ENCODE measurements around the gene VAV3. TPM values are rescaled to one million over a fixed set of nuclear protein-coding genes. Genes with fewer than 3 reads are reported as not detected.

The VAV3 gene
- total RNA-seq, 1 donor from 2014 or later = 1.8 TPM

DNA sequence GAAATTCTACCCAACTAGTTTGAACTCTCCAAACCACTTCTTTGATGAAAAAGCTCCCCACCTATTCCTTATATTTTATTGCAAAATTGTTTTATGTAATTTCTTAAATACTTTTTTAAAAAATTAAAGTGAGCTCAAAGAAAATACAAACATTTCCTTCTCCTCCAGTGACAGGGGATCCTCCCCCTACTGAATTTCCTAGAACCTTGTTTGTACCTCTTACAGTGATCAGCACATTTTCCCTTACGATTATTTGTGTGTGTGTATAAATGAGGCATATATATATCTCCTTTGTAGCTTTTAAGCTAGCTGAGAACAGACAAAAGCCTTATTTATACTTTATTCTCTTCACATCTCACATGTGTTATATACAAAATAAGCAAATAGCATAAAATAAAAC lies 44.4 kb downstream of the VAV3 start:
- Mint-ChIP-seq H3K9me3 (ENCODE audit: low read depth) (no peaks in the 10 kb centered on the region), H3K4me1 (ENCODE audit: low read depth) (no peaks in the 10 kb centered on the region), H3K27ac (no peak overlapping the region), H3K27me3 (peaks cover 73% of the 10 kb centered on the region), H3K36me3 (ENCODE audit: insufficient read depth) (no peaks in the 10 kb centered on the region), H3K4me3 (ENCODE audit: low read depth) (no peak overlapping the region)
- DNase-seq (ENCODE audit: low spot score, unreplicated experiment) = no peak
- TF ChIP-seq, protein P1, sequence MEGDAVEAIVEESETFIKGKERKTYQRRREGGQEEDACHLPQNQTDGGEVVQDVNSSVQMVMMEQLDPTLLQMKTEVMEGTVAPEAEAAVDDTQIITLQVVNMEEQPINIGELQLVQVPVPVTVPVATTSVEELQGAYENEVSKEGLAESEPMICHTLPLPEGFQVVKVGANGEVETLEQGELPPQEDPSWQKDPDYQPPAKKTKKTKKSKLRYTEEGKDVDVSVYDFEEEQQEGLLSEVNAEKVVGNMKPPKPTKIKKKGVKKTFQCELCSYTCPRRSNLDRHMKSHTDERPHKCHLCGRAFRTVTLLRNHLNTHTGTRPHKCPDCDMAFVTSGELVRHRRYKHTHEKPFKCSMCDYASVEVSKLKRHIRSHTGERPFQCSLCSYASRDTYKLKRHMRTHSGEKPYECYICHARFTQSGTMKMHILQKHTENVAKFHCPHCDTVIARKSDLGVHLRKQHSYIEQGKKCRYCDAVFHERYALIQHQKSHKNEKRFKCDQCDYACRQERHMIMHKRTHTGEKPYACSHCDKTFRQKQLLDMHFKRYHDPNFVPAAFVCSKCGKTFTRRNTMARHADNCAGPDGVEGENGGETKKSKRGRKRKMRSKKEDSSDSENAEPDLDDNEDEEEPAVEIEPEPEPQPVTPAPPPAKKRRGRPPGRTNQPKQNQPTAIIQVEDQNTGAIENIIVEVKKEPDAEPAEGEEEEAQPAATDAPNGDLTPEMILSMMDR (IDR thresholded peaks at IDR 0.05; ENCODE audit: unreplicated experiment) = no peak

DNA sequence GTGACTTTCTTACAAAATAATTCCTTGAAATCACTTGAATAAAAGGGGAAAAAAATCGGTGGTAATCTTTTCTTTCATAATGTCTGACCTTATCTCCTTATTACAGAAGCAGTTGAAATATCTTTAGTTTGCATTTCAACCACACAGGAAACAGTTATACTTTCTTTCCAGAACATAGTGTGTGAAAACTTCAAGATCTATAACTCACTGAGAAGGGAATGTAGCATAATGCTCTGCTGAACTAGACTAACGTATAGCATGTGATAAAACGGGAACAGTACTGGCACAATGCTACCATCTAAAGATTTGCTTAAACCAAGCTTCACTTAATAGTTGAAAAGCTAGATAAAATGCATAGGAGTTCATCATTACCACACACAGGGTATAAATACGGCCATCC lies 45.0 kb downstream of the VAV3 start:
- H3K27ac Mint-ChIP-seq = no peak overlapping the region
- no peaks in the 10 kb centered on the region for H3K9me3 Mint-ChIP-seq (ENCODE audit: low read depth)
- H3K4me3 Mint-ChIP-seq (ENCODE audit: low read depth) = no peak overlapping the region
- H3K27me3 Mint-ChIP-seq = peaks cover 75% of the 10 kb centered on the region
- no peaks in the 10 kb centered on the region for H3K36me3 Mint-ChIP-seq (ENCODE audit: insufficient read depth)
- TF ChIP-seq, protein P1 (IDR thresholded peaks at IDR 0.05; ENCODE audit: unreplicated experiment) = no peak
- no peaks in the 10 kb centered on the region for H3K4me1 Mint-ChIP-seq (ENCODE audit: low read depth)
- DNase-seq (ENCODE audit: low spot score, unreplicated experiment) = no peak

DNA sequence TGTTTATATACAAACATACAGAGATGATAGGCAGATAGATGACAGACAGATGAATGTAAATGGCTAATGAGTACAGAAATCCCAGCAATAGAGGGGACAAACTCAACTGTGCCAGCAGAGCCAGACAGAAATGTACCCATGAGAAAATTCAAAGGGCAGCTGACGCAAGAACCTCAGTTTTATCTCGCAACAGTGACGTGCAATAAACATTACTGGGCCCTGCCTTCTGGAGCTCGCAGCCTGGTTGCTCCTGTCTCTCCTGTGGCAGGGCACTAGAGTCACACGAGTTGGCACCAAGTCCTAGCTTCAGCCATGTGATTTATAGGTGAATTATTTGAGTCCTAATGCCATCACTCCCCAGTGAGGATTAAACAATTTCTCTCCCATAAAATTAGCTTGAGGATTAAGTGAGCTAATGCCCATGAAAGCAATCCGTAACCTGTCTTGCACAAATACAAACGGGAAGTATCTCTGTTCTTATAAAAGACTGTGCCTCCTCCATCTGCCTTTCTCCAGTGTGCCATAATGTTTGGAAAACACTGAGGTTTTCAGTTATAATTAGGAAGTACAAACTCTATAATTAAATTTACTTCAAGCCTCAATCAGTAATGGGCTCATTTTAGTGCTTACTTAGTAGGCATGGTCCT lies 50.7 kb downstream of the VAV3 start:
- Mint-ChIP-seq H3K4me3 (ENCODE audit: low read depth) (no peak overlapping the region), H3K9me3 (ENCODE audit: low read depth) (no peaks in the 10 kb centered on the region), H3K27ac (no peak overlapping the region), H3K4me1 (ENCODE audit: low read depth) (peaks cover 12% of the 10 kb centered on the region), H3K36me3 (ENCODE audit: insufficient read depth) (no peaks in the 10 kb centered on the region), H3K27me3 (peaks cover 80% of the 10 kb centered on the region)
- TF ChIP-seq, protein P1 (IDR thresholded peaks at IDR 0.05; ENCODE audit: unreplicated experiment) = no peak
- no peak for DNase-seq (ENCODE audit: low spot score, unreplicated experiment)

DNA sequence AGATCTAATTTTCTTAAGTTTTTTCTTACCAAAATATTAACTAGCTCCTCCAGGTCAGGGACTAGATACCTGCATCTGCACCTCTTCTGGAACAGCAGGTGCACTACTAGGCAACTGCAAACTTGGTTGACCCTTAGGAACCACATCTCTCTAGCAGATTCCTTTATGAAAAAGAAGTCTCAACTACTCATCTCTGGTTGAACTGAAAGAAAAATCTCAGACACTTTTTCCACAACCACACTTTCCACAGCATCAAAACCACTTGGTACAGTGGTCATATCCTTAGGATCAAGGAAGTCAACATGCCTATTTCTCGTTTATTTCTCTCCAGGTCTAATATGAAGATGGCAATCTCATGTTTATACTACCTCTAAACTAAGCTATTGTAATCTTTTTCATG lies 52.3 kb downstream of the VAV3 start:
- no peak for DNase-seq (ENCODE audit: low spot score, unreplicated experiment)
- TF ChIP-seq, protein P1 (IDR thresholded peaks at IDR 0.05; ENCODE audit: unreplicated experiment) = no peak

DNA sequence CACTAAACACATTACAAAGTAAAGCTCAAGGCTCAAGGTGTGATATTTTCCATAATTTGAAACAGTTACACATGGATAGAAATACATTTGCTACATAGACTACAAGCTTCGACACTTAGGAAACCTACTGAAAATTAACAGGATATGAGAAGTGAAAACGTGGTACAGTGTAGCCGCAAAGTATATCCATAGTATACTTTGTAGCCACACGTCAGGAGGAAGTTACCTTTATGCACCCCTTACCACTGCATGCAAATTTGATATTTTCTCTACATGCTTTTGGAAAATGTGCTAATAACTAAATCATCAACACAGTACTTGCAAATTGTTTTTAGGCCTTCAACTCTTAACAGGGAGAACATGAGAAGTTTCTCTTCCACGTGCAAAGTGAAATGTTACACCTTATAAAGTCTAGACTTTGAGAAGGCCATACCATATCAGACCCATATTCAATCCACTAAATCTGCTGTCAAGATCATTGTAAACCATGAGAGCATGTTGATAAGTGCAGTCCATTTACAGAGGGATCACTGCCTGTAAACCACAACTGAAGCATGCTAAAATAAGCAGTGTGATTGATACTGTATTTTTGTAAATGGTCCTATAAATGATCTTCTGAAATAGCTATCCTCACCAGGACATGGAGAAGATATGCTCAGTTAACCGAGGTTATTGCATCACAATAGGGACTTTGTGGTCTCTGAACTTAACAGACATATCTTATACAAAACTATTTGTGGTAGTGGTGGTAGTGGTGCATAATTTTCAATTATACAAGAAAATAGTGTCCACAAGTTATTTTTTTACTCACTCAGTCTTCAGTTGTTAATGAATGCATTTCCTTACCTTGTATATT lies 64.7 kb downstream of the VAV3 start:
- TF ChIP-seq, protein P1 (IDR thresholded peaks at IDR 0.05; ENCODE audit: unreplicated experiment) = no peak
- no peak overlapping the region for H3K27ac Mint-ChIP-seq
- H3K4me3 Mint-ChIP-seq (ENCODE audit: low read depth) = no peak overlapping the region
- H3K4me1 Mint-ChIP-seq (ENCODE audit: low read depth) = peaks cover 1% of the 10 kb centered on the region
- DNase-seq (ENCODE audit: low spot score, unreplicated experiment) = no peak
- H3K36me3 Mint-ChIP-seq (ENCODE audit: insufficient read depth) = no peaks in the 10 kb centered on the region
- H3K9me3 Mint-ChIP-seq (ENCODE audit: low read depth) = no peaks in the 10 kb centered on the region
- peaks cover 78% of the 10 kb centered on the region for H3K27me3 Mint-ChIP-seq

More for the DNA sequence above, 52.3 kb downstream of the VAV3 start:
- Mint-ChIP-seq H3K27me3 (peaks cover 84% of the 10 kb centered on the region), H3K36me3 (ENCODE audit: insufficient read depth) (no peaks in the 10 kb centered on the region), H3K4me3 (ENCODE audit: low read depth) (no peak overlapping the region), H3K9me3 (ENCODE audit: low read depth) (no peaks in the 10 kb centered on the region), H3K27ac (no peak overlapping the region), H3K4me1 (ENCODE audit: low read depth) (peaks cover 12% of the 10 kb centered on the region)

All from progenitor cell of endocrine pancreas (in vitro differentiated cells).